ENCODE data around the gene TRIM66. TPM values are rescaled to one million over a fixed set of nuclear protein-coding genes. Genes with fewer than 3 reads are reported as not detected.
A peak's percentile ranks its signal among the peaks of the same experiment; 100 is the strongest.

TRIM66 gene
- total and polyA plus RNA-seq, 9 of the 15 experiments (the other 6 are each of a cell fraction or from before 2014, with no cell fraction given) = 1.1 to 7.3 (median 4.9) TPM

GRCh38 chr11:8688414-8689362 is 6.2 kb upstream of the TRIM66 start (continued):
- TF ChIP-seq CEBPZ (IDR thresholded peaks at IDR 0.05; ENCODE audit: borderline replicate concordance, low read depth, low read length) (no peak), ZNF282 (CRISPR knock-in tag; IDR thresholded peaks at IDR 0.05) (no peak), ZNF232 (CRISPR knock-in tag; IDR thresholded peaks at IDR 0.05) (no peak), ZNF24 (IDR thresholded peaks at IDR 0.05) (no peak), ZSCAN29 (IDR thresholded peaks at IDR 0.05) (no peak), ETS2 (tag; IDR thresholded peaks at IDR 0.05; ENCODE audit: borderline replicate concordance, poor library complexity, severe bottlenecking) (no peak), GMEB1 (CRISPR knock-in tag; IDR thresholded peaks at IDR 0.05) (peak; percentile 33; the same call in 1 of the 2 replicates), TBL1XR1 (IDR thresholded peaks at IDR 0.05; ENCODE audit: low read length in 2 of 2) (0 out of 4 replicates have a peak, but pooled peaks of 1 of the 2 experiments have one; percentile 34), ELF2 (CRISPR knock-in tag; IDR thresholded peaks at IDR 0.05) (peak; percentile 86), RREB1 (CRISPR knock-in tag; IDR thresholded peaks at IDR 0.05) (0 out of 2 replicates have a peak, but pooled peaks have one; percentile 21), SRF (CRISPR knock-in tag; IDR thresholded peaks at IDR 0.05) (peak in 1 of 2 experiments; percentile 72; a peak in 1 of 4 replicates)

Data from K562 (cell line).